Activated CD4-positive, alpha-beta memory T cell treated with anti-CD3 and anti-CD28 coated beads, Interleukin-2, amount 10 ng/mL, durations not matched to agents 7 days and 5 days (primary cell): ENCODE results near the gene ABCC11. TPM values are rescaled to one million over a fixed set of nuclear protein-coding genes. Genes with fewer than 3 reads are reported as not detected.

ENCODE experiments used
- CTCF ChIA-PET: fragments of 350-600 bp; sonication (Branson Sonifier 250); formaldehyde crosslinking; loops from one replicate; lab custom pipeline; 2021; ENCODE audit warnings: antibody characterized with exemption, inconsistent platforms; lab: Charles Lee
- POLR2A ChIA-PET: fragments of 350-600 bp; sonication (Branson Sonifier 250); formaldehyde crosslinking; loops from one replicate; lab custom pipeline; 2021; ENCODE audit warnings: antibody characterized with exemption; lab: Charles Lee
- DNase-seq: peaks from one replicate; pipeline ENCODE4 v3.0.0-alpha.2; 2020
- H3K27ac Mint-ChIP-seq: one replicate; pipeline ENCODE4 v1.8.0; 2021; ENCODE audit warnings: mild to moderate bottlenecking, mixed read lengths
- H3K27me3 Mint-ChIP-seq: one replicate; pipeline ENCODE4 v1.8.0; 2021; ENCODE audit warnings: mixed read lengths
- H3K36me3 Mint-ChIP-seq: one replicate; pipeline ENCODE4 v1.8.0; 2021; ENCODE audit warnings: low read depth, mixed read lengths
- H3K4me1 Mint-ChIP-seq: one replicate; pipeline ENCODE4 v1.8.0; 2021; ENCODE audit warnings: mixed read lengths
- H3K4me3 Mint-ChIP-seq: one replicate; pipeline ENCODE4 v1.8.0; 2021; ENCODE audit warnings: mild to moderate bottlenecking, mixed read lengths
- H3K9me3 Mint-ChIP-seq: one replicate; pipeline ENCODE4 v1.8.0; 2021; ENCODE audit warnings: mixed read lengths
- total RNA-seq, 2 experiments: library from RNA; stranded (reverse); gene quantifications; one replicate each; pipeline ENCODE4 v1.2.3, GENCODE V29; 2021

Gene ABCC11
- total RNA-seq, 2 experiments from 2014 or later = 0.23 TPM; not detected in 1

- Mint-ChIP-seq H3K4me3 (no peak overlapping the region), H3K36me3 (no peaks in the 10 kb centered on the region), H3K9me3 (no peaks in the 10 kb centered on the region), H3K27me3 (peaks cover 15% of the 10 kb centered on the region), H3K27ac (no peak overlapping the region), H3K4me1 (no peaks in the 10 kb centered on the region)
- ChIA-PET CTCF (interaction anchor here (0.6 kb wide), 1 partner anchor 168 kb away, joined by 3 read pairs; no protein-coding TSS in a partner anchor), POLR2A (no interaction called here)
- no peak for DNase-seq
Observed at GRCh38 chr16:48146710-48147109, 100.6 kb downstream of the ABCC11 start.

DNA sequence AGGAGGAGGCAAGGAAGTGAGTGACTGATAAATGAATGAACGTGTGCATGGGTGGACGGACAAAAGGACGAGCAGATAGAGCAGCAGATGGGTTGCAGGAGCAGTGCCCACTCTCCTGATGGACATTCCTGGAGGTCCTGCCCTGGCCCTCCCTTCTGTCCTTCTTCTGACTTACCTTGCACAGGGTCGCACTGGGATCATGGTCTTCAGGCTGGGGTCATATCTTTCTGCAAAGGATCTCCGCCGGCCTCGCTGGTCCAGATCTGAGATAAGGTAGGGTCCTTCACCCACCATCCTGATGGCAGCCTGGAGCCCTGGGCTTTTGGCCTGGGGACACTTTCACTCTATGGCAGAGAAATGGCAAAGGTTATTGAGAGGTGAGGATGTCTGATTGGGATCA lies 101.2 kb downstream of the ABCC11 start:
- DNase-seq = no peak
- Mint-ChIP-seq H3K27ac (no peak overlapping the region), H3K4me1 (no peaks in the 10 kb centered on the region), H3K36me3 (no peaks in the 10 kb centered on the region), H3K4me3 (no peak overlapping the region), H3K27me3 (peaks cover 15% of the 10 kb centered on the region), H3K9me3 (no peaks in the 10 kb centered on the region)
- ChIA-PET POLR2A (no interaction called here), CTCF (no interaction called here)

GRCh38 chr16:48143812-48144368 lies 103.4 kb downstream of the ABCC11 start:
- Mint-ChIP-seq H3K27ac (no peak overlapping the region), H3K27me3 (peaks cover 11% of the 10 kb centered on the region), H3K9me3 (no peaks in the 10 kb centered on the region), H3K4me3 (no peak overlapping the region), H3K4me1 (no peaks in the 10 kb centered on the region), H3K36me3 (no peaks in the 10 kb centered on the region)
- ChIA-PET CTCF (no interaction called here), POLR2A (no interaction called here)
- DNase-seq = no peak

GRCh38 chr16:48140821-48141220 lies 106.5 kb downstream of the ABCC11 start:
- ChIA-PET CTCF (no interaction called here), POLR2A (no interaction called here)
- H3K36me3 Mint-ChIP-seq = no peaks in the 10 kb centered on the region
- no peak overlapping the region for H3K4me3 Mint-ChIP-seq
- DNase-seq = no peak
- no peaks in the 10 kb centered on the region for H3K4me1 Mint-ChIP-seq
- H3K9me3 Mint-ChIP-seq = no peaks in the 10 kb centered on the region
- no peak overlapping the region for H3K27ac Mint-ChIP-seq
- H3K27me3 Mint-ChIP-seq = peaks cover 11% of the 10 kb centered on the region

GRCh38 chr16:48139517-48139916 lies 107.8 kb downstream of the ABCC11 start:
- no peak for DNase-seq
- peaks cover 9% of the 10 kb centered on the region for H3K27me3 Mint-ChIP-seq
- POLR2A ChIA-PET = no interaction called here
- no peaks in the 10 kb centered on the region for H3K4me1 Mint-ChIP-seq
- no peaks in the 10 kb centered on the region for H3K36me3 Mint-ChIP-seq
- no peaks in the 10 kb centered on the region for H3K9me3 Mint-ChIP-seq
- no peak overlapping the region for H3K4me3 Mint-ChIP-seq
- CTCF ChIA-PET = interaction anchor here (1.4 kb wide), 1 partner anchor 25 kb away, joined by 3 read pairs; no protein-coding TSS in a partner anchor
- no peak overlapping the region for H3K27ac Mint-ChIP-seq

DNA sequence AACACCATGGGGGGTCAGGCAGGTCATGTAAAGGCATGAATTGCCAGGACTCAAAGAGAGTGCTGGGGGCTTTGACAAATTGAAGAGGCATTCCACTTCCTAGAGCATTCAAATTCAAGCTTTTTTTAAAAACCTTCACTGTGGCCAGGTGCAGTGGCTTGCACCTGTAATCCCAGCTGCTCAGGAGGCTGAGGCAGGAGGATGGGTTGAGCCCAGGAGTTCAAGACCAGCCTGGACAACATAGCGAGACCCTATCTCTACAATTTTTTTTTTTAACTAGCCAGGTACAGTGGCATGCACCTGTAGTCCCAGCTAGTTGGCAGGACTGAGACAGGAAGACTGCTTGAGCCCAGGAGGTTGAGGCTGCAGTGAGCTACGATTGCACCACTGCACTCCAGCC lies 108.8 kb downstream of the ABCC11 start:
- Mint-ChIP-seq H3K9me3 (no peaks in the 10 kb centered on the region), H3K36me3 (no peaks in the 10 kb centered on the region), H3K27ac (no peak overlapping the region), H3K4me1 (no peaks in the 10 kb centered on the region), H3K27me3 (peaks cover 5% of the 10 kb centered on the region), H3K4me3 (no peak overlapping the region)
- CTCF ChIA-PET = no interaction called here
- POLR2A ChIA-PET = interaction anchor here (0.5 kb wide), 1 partner anchor 1070 kb away, joined by 4 read pairs; no protein-coding TSS in a partner anchor
- DNase-seq = no peak

- POLR2A ChIA-PET = no interaction called here
- H3K4me3 Mint-ChIP-seq = no peak overlapping the region
- H3K4me1 Mint-ChIP-seq = no peaks in the 10 kb centered on the region
- peaks cover 5% of the 10 kb centered on the region for H3K27me3 Mint-ChIP-seq
- CTCF ChIA-PET = no interaction called here
- DNase-seq = no peak
- H3K9me3 Mint-ChIP-seq = no peaks in the 10 kb centered on the region
- no peak overlapping the region for H3K27ac Mint-ChIP-seq
- H3K36me3 Mint-ChIP-seq = no peaks in the 10 kb centered on the region
Observed at GRCh38 chr16:48137822-48138221, 109.5 kb downstream of the ABCC11 start.

GRCh38 chr16:48136547-48137360 lies 110.6 kb downstream of the ABCC11 start:
- no peaks in the 10 kb centered on the region for H3K4me1 Mint-ChIP-seq
- CTCF ChIA-PET = no interaction called here
- POLR2A ChIA-PET = no interaction called here
- H3K4me3 Mint-ChIP-seq = no peak overlapping the region
- H3K36me3 Mint-ChIP-seq = no peaks in the 10 kb centered on the region
- DNase-seq = no peak
- peaks cover 2% of the 10 kb centered on the region for H3K27me3 Mint-ChIP-seq
- H3K27ac Mint-ChIP-seq = no peak overlapping the region
- H3K9me3 Mint-ChIP-seq = no peaks in the 10 kb centered on the region

GRCh38 chr16:48133455-48134211 lies 113.7 kb downstream of the ABCC11 start:
- Mint-ChIP-seq H3K4me3 (no peak overlapping the region), H3K27ac (no peak overlapping the region), H3K36me3 (no peaks in the 10 kb centered on the region), H3K4me1 (no peaks in the 10 kb centered on the region), H3K9me3 (no peaks in the 10 kb centered on the region), H3K27me3 (peaks cover 6% of the 10 kb centered on the region)
- ChIA-PET CTCF (no interaction called here), POLR2A (no interaction called here)
- no peak for DNase-seq

GRCh38 chr16:48132696-48133095 lies 114.6 kb downstream of the ABCC11 start:
- peaks cover 6% of the 10 kb centered on the region for H3K27me3 Mint-ChIP-seq

GRCh38 chr16:48131201-48131935 lies 116.0 kb downstream of the ABCC11 start:
- no peaks in the 10 kb centered on the region for H3K9me3 Mint-ChIP-seq
- peaks cover 6% of the 10 kb centered on the region for H3K27me3 Mint-ChIP-seq
- no peak overlapping the region for H3K27ac Mint-ChIP-seq
- H3K36me3 Mint-ChIP-seq = no peaks in the 10 kb centered on the region
- ChIA-PET POLR2A (no interaction called here), CTCF (no interaction called here)
- no peaks in the 10 kb centered on the region for H3K4me1 Mint-ChIP-seq
- no peak overlapping the region for H3K4me3 Mint-ChIP-seq
- DNase-seq = no peak

More at GRCh38 chr16:48132696-48133095, 114.6 kb downstream of the ABCC11 start:
- Mint-ChIP-seq H3K4me3 (no peak overlapping the region), H3K9me3 (no peaks in the 10 kb centered on the region), H3K27ac (no peak overlapping the region), H3K4me1 (no peaks in the 10 kb centered on the region), H3K36me3 (no peaks in the 10 kb centered on the region)
- POLR2A ChIA-PET = no interaction called here
- DNase-seq = no peak
- CTCF ChIA-PET = no interaction called here

- H3K4me1 Mint-ChIP-seq = no peaks in the 10 kb centered on the region
- H3K9me3 Mint-ChIP-seq = no peaks in the 10 kb centered on the region
- no peak overlapping the region for H3K4me3 Mint-ChIP-seq
- no peak overlapping the region for H3K27ac Mint-ChIP-seq
- POLR2A ChIA-PET = no interaction called here
- no peak for DNase-seq
- H3K36me3 Mint-ChIP-seq = no peaks in the 10 kb centered on the region
- peaks cover 6% of the 10 kb centered on the region for H3K27me3 Mint-ChIP-seq
- CTCF ChIA-PET = no interaction called here
Observed at GRCh38 chr16:48129926-48130325, 117.4 kb downstream of the ABCC11 start.

DNA sequence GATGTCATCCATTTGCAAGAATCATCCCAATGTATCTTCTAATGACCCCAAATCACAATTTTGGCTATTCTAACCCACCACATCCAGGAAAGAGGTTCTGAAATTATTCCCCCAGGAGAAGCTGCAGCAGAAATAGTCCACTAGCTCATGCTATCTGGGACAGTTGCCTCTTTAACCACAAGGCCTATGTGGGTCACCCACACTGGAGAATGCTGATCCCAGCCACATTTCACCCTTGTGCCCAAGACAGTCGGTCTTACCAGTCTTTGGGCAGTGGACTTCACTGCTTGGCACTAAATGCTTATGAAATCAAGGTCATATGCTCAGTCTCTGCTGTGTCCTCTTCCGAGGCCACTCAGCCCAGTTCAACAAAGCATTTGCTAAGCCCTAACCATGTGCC lies 118.6 kb downstream of the ABCC11 start:
- no peaks in the 10 kb centered on the region for H3K36me3 Mint-ChIP-seq
- H3K27me3 Mint-ChIP-seq = peaks cover 6% of the 10 kb centered on the region
- H3K9me3 Mint-ChIP-seq = no peaks in the 10 kb centered on the region
- CTCF ChIA-PET = interaction anchor here (0.6 kb wide), 1 partner anchor 82 kb away, joined by 3 read pairs; no protein-coding TSS in a partner anchor
- POLR2A ChIA-PET = no interaction called here
- H3K4me1 Mint-ChIP-seq = peaks cover 2% of the 10 kb centered on the region
- no peak overlapping the region for H3K27ac Mint-ChIP-seq
- no peak overlapping the region for H3K4me3 Mint-ChIP-seq
- DNase-seq = no peak
